Mammary epithelial cell (primary cell): ENCODE measurements around the gene PTPN3.

Experiments used
- EZH2 ChIP-seq: IDR thresholded peaks from 2 replicates; pipeline ENCODE4 v1.6.1; 2012; ENCODE audit warnings: low read length, inconsistent platforms, borderline replicate concordance
- TF ChIP-seq, protein P1 (sequence below), 2 donors: IDR thresholded peaks in 1 of 2; conservative IDR thresholded peaks in 1 of 2; 2 replicates each; pipeline ENCODE4 v1.5.1; 2011 to 2012; ENCODE audit warnings: inconsistent platforms in 2 of 2, low read length in 2 of 2, mild to moderate bottlenecking in 2 of 2, control low read depth in 1 of 2, low read depth in 1 of 2; ENCODE audit not compliant: insufficient read depth in 1 of 2; ENCODE audit errors: extremely low read depth in 1 of 2

- TF ChIP-seq, protein P1, sequence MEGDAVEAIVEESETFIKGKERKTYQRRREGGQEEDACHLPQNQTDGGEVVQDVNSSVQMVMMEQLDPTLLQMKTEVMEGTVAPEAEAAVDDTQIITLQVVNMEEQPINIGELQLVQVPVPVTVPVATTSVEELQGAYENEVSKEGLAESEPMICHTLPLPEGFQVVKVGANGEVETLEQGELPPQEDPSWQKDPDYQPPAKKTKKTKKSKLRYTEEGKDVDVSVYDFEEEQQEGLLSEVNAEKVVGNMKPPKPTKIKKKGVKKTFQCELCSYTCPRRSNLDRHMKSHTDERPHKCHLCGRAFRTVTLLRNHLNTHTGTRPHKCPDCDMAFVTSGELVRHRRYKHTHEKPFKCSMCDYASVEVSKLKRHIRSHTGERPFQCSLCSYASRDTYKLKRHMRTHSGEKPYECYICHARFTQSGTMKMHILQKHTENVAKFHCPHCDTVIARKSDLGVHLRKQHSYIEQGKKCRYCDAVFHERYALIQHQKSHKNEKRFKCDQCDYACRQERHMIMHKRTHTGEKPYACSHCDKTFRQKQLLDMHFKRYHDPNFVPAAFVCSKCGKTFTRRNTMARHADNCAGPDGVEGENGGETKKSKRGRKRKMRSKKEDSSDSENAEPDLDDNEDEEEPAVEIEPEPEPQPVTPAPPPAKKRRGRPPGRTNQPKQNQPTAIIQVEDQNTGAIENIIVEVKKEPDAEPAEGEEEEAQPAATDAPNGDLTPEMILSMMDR (conservative IDR thresholded peaks at IDR 0.05 in 1 of 2, IDR thresholded peaks at IDR 0.05 in 1 of 2; ENCODE audit: extremely low read depth in 1 of 2, insufficient read depth in 1 of 2, low read depth in 1 of 2, low read length in 2 of 2) = no peak
- no peak for TF ChIP-seq EZH2
Observed at GRCh38 chr9:109488351-109488750, 9.8 kb downstream of the PTPN3 start.
